C4-2B (cell line): ENCODE results near the gene EEF1A2.

Experiments
- CTCF ChIP-seq: fragments of 450-650 bp; conservative IDR thresholded peaks from 2 replicates; pipeline ENCODE4 v1.5.1; 2017; ENCODE audit warnings: mild to moderate bottlenecking
- ZFX ChIP-seq: fragments of 450-650 bp; IDR thresholded peaks from 2 replicates; pipeline ENCODE4 v1.6.1; 2017

- TF ChIP-seq CTCF, result no peak
- no peak for TF ChIP-seq ZFX
These were observed 42.2 kb downstream of the EEF1A2 start for GRCh38 chr20:63456429-63457284.
